ENCODE results near the gene NOC4L. TPM values are rescaled to one million over a fixed set of nuclear protein-coding genes. Genes with fewer than 3 reads are reported as not detected.

Gene NOC4L
- polyA plus RNA-seq, 1 experiment = 8.1 TPM

DNA sequence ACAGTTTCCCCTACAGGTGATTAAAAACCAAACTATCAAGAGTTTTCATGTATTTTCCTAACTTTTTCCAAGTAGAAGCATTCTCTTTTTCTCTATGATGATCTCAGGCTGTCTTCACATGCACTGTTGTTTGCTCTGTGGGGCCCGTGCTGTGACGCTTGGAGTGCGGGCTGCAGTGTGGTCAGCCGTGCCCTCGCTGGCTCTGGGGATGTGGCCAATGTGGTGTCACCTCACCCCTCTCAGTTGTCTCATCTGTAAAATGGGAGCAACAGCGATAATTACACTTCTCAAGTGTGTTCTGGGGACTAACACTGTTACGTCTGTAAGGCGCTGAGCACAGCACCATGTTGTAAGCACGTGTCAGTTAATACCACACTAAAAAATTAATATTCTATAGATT lies 28.8 kb upstream of the NOC4L start:
- ChIA-PET POLR2A (no interaction called here), CTCF (no interaction called here)
- H3K27me3 ChIP-seq (ENCODE audit: control insufficient read depth, insufficient read depth, low read length) = no peaks in the 10 kb centered on the region
- DNase-seq (ENCODE audit: low read depth) = no peak
- H3K36me3 ChIP-seq (ENCODE audit: control insufficient read depth, insufficient read depth, low read length) = peaks cover 26% of the 10 kb centered on the region
- TF ChIP-seq CTCF (IDR thresholded peaks at IDR 0.05; ENCODE audit: insufficient read depth, low read depth, low read length) = no peak
- no peak overlapping the region for H3K4me3 ChIP-seq (ENCODE audit: low read depth, low read length)

DNA sequence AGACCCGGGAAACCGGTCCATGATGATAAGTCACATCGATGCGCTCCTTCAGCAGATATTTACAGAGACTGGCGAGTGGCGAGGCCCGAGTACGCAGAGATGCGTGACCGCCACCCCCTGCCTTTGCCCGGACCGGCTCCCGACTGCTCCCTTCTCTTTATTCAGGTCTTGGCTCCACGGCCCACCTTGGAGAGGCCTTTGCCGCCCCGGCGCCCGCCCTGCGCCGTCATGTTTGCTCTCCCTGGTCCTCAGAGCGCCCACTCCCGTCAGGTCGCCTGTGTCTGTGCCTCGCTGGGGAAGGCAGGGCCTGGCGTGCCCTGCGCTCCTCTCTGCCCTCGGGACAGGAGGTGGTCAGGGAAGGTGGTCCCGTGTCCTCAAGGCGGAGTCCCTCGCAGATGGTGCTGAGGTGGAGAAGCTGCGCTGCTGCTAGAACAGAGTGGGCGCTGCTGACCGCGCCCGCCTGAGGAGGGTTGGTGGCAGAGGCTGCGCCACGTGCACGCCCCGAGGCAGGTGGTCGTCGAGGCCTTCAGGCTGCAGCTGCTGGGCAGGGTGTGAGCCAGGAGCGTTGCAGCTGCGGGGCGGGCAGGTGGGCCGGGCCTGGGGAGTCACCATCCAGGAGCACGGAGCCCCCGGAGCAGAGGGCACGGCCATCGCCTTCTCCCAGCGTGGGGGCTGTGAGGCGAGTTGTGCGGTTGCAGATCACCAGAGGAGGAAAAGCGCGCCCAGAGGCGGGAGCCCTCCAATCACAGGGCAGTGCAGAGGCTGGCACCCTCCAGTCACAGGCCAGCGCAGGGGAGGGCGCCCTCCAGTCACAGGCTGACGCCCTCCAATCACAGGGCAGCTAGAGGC lies 27.3 kb upstream of the NOC4L start:
- ChIA-PET CTCF (no interaction called here), POLR2A (no interaction called here)
- H3K4me3 ChIP-seq (ENCODE audit: low read depth, low read length) = no peak overlapping the region
- no peaks in the 10 kb centered on the region for H3K27me3 ChIP-seq (ENCODE audit: control insufficient read depth, insufficient read depth, low read length)
- peaks cover 19% of the 10 kb centered on the region for H3K36me3 ChIP-seq (ENCODE audit: control insufficient read depth, insufficient read depth, low read length)
- TF ChIP-seq CTCF (IDR thresholded peaks at IDR 0.05; ENCODE audit: insufficient read depth, low read depth, low read length) = no peak
- DNase-seq (ENCODE audit: low read depth) = no peak

DNA sequence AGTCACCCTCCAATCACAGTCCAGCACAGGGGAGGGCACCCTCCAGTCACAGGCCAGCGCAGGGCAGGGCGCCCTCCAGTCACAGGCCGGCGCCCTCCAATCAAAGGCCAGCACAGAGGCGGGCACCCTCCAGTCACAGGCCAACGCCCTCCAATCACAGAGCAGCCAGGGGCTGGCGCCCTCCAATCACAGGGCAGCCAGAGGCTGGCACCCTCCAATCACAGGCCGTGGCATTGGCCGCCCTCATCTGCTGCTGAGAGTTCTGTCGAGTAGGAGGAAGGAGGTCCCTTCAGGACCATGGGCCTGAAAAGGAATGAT lies 26.7 kb upstream of the NOC4L start:
- no peak for TF ChIP-seq CTCF (IDR thresholded peaks at IDR 0.05; ENCODE audit: insufficient read depth, low read depth, low read length)
- Histone ChIP-seq H3K4me3 (ENCODE audit: low read depth, low read length) (no peak overlapping the region), H3K27me3 (ENCODE audit: control insufficient read depth, insufficient read depth, low read length) (no peaks in the 10 kb centered on the region), H3K36me3 (ENCODE audit: control insufficient read depth, insufficient read depth, low read length) (peaks cover 20% of the 10 kb centered on the region)
- ChIA-PET CTCF (no interaction called here), POLR2A (no interaction called here)
- DNase-seq (ENCODE audit: low read depth) = no peak

DNA sequence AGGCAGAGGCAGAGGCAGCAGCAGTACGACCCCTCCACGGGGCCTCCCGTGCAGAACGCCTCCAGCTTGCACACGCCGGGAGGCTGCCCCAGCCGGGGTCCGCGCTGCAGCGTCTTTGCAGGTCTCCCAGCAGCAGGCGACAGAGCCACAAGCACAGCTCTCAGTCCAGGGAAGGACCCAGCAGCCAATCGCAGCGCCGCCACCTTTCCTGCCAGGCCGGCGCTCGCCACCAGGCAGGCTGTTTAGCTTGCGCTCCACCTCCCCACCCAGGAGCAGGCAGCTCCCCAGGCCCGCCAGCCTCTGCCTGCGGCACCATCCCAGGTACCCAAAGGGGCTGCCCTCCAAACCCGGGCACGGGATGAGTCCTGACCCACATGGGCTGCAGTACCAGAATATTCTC lies 25.4 kb upstream of the NOC4L start:
- Histone ChIP-seq H3K4me3 (ENCODE audit: low read depth, low read length) (no peak overlapping the region), H3K27me3 (ENCODE audit: control insufficient read depth, insufficient read depth, low read length) (no peaks in the 10 kb centered on the region), H3K36me3 (ENCODE audit: control insufficient read depth, insufficient read depth, low read length) (peaks cover 18% of the 10 kb centered on the region)
- DNase-seq (ENCODE audit: low read depth) = no peak
- ChIA-PET CTCF (no interaction called here), POLR2A (no interaction called here)
- no peak for TF ChIP-seq CTCF (IDR thresholded peaks at IDR 0.05; ENCODE audit: insufficient read depth, low read depth, low read length)

DNA sequence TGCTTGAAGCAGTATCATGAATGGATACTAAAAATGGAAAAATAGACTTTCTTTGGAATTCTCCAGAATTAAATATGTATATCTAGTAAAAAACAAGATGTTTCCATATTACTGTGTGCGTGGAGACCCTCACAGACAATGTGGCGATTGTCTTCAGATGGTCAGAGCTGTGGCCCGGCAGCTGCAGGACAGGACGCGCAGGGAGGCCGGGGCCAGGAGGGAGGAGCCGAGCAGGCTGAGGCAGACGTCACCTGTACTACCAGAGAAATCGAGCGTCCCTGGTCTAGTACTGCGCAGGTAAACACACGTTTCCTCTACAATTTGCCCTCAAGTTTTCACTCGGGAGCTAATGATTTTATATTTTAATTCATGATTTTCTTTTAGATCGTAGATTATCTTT lies 23.0 kb upstream of the NOC4L start:
- POLR2A ChIA-PET = no interaction called here
- no peak overlapping the region for H3K4me3 ChIP-seq (ENCODE audit: low read depth, low read length)
- CTCF ChIA-PET = no interaction called here
- H3K36me3 ChIP-seq (ENCODE audit: control insufficient read depth, insufficient read depth, low read length) = peaks cover 19% of the 10 kb centered on the region
- no peak for TF ChIP-seq CTCF (IDR thresholded peaks at IDR 0.05; ENCODE audit: insufficient read depth, low read depth, low read length)
- H3K27me3 ChIP-seq (ENCODE audit: control insufficient read depth, insufficient read depth, low read length) = no peaks in the 10 kb centered on the region
- DNase-seq (ENCODE audit: low read depth) = no peak
